T47D (cell line): ENCODE data around the gene PPIL6.

Experiments used
- DNase-seq, 2 experiments: peaks; one replicate each; pipeline versions ENCODE4 v3.0.0 to v3.0.0-alpha.2; 2011 to 2012; ENCODE audit warnings: low read depth in 1 of 2, low spot score in 1 of 2
- JUND ChIP-seq: IDR thresholded peaks from 2 replicates; pipeline ENCODE4 v1.6.1; 2012; ENCODE audit warnings: low read depth
- in situ Hi-C: cut with HindIII; loops from 2 replicates; pipeline ENCODE4 v1.10.0; 2016; ENCODE audit warnings: low sequenced_read_pairs, low pct_unique_long_range_greater_than_20kb

The PPIL6 gene

DNA sequence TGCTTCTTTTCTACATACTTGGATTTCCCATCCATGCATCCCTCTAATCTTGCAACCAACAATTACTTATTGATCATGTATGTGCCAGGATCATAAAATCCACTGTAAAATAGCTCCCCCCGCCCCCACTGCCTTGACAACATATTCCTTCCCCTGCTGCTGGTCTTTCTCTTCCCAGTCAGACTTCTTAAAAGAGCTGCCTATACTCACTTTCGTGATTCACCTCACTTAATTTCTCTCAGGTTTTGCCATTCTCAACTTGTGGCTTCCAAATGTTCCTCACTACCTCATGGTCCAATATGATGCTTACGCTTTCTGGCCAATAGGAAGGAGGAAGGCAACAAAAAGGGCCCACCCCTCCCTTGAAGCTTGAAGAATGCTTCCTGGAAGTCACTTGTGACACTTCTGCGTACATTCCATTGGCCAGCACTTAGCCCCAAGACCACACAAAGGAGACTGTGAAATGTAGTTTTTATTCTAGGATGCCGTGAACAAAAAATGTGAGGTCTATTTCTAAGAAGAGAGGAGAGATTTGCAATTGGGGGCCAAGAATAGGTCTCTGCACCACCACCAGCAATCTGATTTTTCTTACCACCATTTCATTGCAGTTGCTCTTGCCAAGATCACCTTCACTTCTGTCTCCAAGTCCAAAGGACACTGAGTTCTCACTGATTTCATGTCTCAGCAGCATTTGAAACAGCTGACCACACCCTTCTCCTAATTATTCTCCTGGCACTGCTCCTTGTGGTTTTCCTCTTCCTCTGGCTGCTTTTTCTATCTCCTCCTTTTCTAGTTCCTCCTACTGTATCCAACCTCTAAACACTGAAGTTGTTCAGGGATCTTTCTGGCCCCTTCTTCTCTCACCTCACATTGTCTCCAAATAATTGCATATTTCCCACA lies 88.9 kb downstream of the PPIL6 start:
- in situ Hi-C loops: no loop called here
- no peak for TF ChIP-seq JUND
- no peak for DNase-seq

DNA sequence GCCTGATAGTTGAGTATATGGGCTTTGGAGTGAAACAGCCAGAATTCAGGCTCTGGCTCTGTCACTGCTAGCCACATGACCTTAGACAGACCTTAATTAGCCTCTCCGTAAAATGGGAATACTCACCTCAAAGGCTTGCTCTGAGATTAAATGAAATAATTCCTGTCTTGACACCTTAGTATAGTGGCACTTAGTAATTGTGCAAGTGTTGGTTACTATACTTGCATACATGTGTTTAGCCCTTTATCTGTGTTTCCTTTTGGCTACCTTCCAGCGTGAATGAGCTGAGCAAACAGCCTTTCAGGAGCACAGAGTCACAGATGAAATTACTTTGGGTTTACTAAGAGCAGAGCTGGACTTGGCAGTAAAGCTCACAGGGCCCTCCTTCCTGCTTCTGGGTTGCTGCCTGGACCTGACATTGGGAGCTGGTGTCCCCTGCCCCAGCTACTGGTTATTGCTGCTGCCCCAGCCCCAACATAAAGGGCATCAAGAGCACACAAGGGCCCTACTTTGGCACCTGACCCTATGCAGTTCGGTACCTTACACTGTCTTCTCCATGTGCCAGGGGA lies 90.9 kb downstream of the PPIL6 start:
- in situ Hi-C loops: no loop called here
- TF ChIP-seq JUND: no peak
- peak; percentile 42 to 76 for DNase-seq

DNA sequence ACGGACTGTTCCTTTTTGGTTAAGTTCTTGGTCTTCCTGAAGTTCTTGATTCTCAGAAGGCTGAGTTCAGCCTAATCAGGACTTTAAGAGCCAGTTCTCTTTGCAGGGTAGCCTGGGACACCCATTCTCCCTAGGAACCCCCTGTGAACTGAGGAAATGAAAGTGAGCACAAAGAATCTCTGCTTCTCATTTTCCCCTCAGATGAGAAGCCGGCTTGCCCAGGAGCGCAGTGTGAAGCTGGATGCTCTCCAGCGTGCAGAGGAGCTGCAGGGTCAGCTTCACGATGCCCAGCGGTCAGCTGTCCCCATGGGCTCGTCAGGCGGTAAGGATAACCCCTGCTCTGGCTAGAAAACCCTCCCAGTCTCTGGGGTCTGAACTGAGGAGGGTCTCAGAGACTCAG lies 92.2 kb downstream of the PPIL6 start:
- DNase-seq: no peak
- in situ Hi-C loops: no loop called here
- TF ChIP-seq JUND: no peak

- in situ Hi-C loops: no loop called here
- DNase-seq: no peak
- no peak for TF ChIP-seq JUND
Observed at GRCh38 chr6:109347779-109348178, 92.6 kb downstream of the PPIL6 start.

DNA sequence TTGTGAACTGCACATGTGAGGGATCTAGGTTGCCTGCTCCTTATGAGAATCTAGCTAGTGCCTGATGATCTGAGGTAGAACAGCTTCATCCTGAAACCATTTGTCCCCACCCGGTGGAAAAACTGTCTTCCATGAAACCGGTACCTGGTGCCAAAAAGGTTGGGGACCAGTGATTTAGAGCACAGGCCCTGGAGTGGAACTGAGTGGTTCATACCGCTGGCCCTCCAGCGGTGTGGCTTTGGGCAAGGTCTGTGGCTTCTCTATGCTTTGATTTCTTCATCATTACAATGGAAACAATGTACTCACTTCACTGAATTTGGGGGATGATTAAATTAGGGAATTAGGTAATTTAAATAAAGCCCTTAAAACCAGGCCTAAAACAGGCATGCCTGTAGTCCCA lies 94.4 kb downstream of the PPIL6 start:
- no peak for TF ChIP-seq JUND
- in situ Hi-C loops: no loop called here
- no peak for DNase-seq

DNA sequence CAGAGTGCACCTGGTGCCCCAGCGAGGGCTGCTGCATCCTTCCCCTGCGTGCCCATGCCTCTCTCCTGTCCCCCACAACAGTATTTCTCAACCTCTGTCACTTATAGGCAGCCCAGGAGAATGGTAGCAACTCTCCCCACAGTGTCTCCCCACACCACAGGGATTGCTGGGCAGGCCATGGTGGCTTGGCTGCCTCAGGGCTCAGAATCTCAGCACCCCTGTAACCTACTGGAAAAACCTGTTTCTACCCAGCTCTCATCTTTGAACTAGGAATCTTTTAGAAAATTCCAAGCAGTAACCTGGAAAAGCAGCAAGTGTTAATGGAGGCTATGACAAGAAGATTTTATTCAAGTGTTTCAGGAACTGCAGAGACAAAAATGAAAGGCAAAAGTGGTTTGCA lies 96.2 kb downstream of the PPIL6 start:
- TF ChIP-seq JUND: no peak
- DNase-seq: peak in 1 of 2 experiments; percentile 58
- in situ Hi-C loops: no loop called here

DNA sequence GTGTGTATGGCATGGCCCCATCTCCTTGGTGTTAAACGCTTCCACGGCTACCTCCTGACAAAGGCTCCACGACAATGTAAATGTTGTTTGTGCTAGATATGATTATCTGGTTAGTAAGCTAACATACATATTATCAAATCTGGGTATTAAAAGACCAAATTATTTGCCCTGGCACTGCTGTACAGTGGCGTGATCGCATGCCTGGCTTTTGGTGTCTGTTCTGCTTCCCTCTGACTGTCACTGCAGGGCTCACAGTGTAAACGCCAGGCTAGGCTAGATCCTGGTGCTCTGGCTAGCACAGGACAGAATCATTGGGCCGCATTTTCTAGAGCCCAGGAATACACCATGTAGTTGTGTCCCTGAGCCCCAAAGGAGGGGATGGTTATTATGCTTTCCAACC lies 96.9 kb downstream of the PPIL6 start:
- no peak for TF ChIP-seq JUND
- no peak for DNase-seq
- in situ Hi-C loops: no loop called here

DNA sequence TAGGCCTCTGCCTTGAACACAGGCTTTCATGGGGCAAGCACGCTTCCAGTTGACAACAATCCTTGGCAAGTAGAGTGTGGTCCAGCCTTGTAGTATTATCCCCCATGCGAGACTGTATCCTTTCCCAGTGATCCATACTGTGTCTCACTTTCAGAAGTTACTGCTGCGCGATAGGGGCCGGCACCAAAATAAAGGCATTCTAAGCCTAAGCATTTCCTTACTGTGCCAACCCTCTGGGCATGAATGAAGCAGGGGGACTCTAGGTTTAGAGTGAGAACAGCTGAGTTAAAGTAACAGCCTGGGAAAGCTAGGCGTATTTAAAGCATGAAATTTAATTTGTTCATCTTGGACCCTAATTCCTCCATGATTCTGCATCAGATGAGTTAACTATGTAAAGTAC lies 97.5 kb downstream of the PPIL6 start:
- TF ChIP-seq JUND: no peak
- DNase-seq: no peak
- in situ Hi-C loops: no loop called here

GRCh38 chr6:109342506-109342905 lies 97.9 kb downstream of the PPIL6 start:
- TF ChIP-seq JUND: no peak
- DNase-seq: no peak
- in situ Hi-C loops: no loop called here

- TF ChIP-seq JUND: no peak
- in situ Hi-C loops: no loop called here
- no peak for DNase-seq
Observed at GRCh38 chr6:109340811-109341210, 99.6 kb downstream of the PPIL6 start.
